ENCODE data around the gene SATB2.

SATB2 gene

DNA sequence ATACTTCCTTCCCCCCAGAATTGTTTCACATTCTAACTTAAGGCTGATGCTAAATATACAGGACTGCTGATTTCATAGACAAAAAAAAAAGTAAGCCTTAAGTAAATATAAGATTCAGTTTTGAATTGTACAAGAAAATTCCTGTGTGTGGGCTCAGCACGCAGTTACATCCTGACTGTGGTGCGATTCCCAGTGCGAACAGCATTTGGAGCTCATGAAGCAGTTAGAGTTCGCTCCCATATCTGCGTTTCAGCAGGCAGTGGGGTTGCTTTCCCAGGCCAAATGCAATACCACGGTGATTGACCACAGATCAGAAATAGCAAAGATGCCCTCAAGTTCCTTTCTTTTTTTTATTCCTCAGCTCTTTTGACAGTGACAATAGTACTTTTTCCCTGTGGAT, 75.6 kb downstream of the SATB2 start:
- peaks cover 20% of the 10 kb centered on the region for H3K27me3 Mint-ChIP-seq (ENCODE audit: low read depth)
- H3K9me3 Mint-ChIP-seq: no peaks in the 10 kb centered on the region
- H3K36me3 Mint-ChIP-seq (ENCODE audit: low read depth): no peaks in the 10 kb centered on the region
- no peak overlapping the region for H3K27ac Mint-ChIP-seq
- no peak for DNase-seq (ENCODE audit: low spot score)
- no peak overlapping the region for H3K4me3 Mint-ChIP-seq
- H3K4me1 Mint-ChIP-seq (ENCODE audit: low read depth): no peaks in the 10 kb centered on the region

DNA sequence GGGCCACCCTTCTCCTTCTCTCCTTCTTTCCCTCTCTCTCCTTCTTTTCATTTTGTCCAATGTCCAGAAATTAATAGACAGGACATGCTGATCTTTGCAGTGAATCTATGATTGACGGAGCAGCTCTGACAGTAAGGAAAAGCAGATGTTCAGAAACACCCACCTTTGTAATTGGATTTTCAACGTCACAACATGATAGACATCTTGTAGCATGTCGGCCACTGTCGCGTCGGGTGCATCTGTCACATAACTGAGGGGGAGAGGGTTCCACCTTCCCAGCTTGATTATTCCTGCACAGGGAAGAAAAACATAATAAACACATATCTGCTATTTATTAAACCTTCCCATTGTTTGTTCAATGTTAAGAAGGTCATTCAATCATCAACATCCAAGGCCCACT, 76.2 kb downstream of the SATB2 start:
- no peak overlapping the region for H3K27ac Mint-ChIP-seq
- H3K4me1 Mint-ChIP-seq (ENCODE audit: low read depth): no peaks in the 10 kb centered on the region
- H3K27me3 Mint-ChIP-seq (ENCODE audit: low read depth): peaks cover 20% of the 10 kb centered on the region
- H3K4me3 Mint-ChIP-seq: no peak overlapping the region
- no peak for DNase-seq (ENCODE audit: low spot score)
- H3K36me3 Mint-ChIP-seq (ENCODE audit: low read depth): no peaks in the 10 kb centered on the region
- H3K9me3 Mint-ChIP-seq: no peaks in the 10 kb centered on the region

DNA sequence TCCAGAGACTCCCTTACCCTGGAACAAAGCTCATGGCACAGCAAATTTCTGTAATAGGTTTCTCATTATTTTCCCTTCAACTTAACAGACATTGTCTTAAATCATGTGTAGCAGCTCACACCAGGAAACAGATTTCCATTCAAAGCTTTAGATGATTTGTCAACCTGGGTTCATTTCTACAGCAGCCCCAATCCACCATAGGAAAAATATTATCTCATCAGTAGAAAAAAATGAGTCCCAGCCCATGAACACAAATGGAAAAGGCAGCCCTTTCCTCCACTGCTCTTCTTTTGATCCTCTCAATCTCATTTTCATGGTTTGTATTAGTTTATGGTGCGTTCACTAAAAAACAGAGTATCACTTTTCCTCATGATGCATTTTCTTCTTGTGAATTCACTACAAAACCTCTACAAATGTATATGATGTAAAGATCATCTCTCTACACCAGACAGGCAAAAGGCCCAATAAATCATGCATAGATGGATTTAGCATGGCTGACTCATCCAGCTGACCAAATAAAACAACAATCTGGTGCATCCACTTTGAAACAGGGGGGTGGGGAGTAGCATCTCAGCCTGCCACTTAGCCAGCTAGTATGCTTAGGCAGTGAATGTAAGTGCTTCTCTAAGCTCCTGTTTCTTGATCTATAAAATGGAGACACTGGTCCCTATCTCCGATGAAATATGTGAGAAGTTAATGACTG, 78.6 kb downstream of the SATB2 start:
- H3K9me3 Mint-ChIP-seq: no peaks in the 10 kb centered on the region
- H3K36me3 Mint-ChIP-seq (ENCODE audit: low read depth): no peaks in the 10 kb centered on the region
- H3K4me1 Mint-ChIP-seq (ENCODE audit: low read depth): no peaks in the 10 kb centered on the region
- H3K27ac Mint-ChIP-seq: no peak overlapping the region
- no peak overlapping the region for H3K4me3 Mint-ChIP-seq
- peaks cover 20% of the 10 kb centered on the region for H3K27me3 Mint-ChIP-seq (ENCODE audit: low read depth)
- no peak for DNase-seq (ENCODE audit: low spot score)

DNA sequence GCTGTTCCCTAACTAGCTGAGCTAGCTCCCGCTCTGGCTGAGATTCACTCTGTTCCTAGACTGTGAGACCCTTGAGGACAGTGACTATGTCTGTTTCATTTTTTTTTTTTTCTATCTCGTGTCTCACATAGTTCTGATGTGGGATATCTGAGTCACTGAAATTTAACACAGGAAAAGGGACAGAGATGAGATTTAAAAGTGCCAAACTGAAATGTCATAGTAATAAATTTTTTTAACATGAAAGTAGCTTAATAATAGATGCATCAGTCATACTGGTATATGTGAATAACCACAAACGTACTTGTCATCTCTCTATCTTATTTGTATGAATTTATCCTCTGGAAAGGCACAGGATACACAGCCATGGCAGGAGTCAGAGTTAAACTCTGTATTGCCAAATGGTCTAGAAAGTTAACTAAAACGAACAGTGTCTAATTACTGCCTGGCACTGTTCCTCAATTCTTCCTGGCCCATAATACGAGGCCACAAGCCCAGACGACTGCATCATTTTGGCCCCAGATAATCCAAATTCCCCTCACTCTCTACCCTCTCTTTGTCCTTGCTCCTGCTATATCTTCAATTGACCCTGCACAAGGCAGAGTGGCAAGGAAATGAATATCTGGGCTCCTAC, 87.5 kb downstream of the SATB2 start:
- no peaks in the 10 kb centered on the region for H3K36me3 Mint-ChIP-seq (ENCODE audit: low read depth)

DNA sequence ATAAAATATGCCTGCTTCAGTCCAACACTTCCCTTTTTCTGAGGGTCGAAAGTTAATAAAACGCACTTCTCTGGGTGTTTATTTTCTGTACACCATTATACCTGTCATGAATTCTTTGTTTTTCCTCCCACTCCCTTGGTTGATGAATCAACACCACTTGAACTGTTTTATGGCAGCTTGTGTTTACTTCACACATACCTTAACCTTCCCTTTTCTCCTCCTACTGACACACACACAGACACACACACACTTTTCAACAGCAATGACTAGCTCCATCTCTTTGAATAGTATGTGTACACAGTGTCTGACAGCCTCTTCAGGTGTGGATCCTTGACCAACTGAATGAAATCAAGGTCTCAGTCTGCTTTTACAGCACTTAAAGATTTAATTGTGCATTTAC, 91.3 kb downstream of the SATB2 start:
- DNase-seq (ENCODE audit: low spot score): no peak
- peaks cover 9% of the 10 kb centered on the region for H3K27me3 Mint-ChIP-seq (ENCODE audit: low read depth)
- no peaks in the 10 kb centered on the region for H3K36me3 Mint-ChIP-seq (ENCODE audit: low read depth)
- no peak overlapping the region for H3K4me3 Mint-ChIP-seq
- H3K9me3 Mint-ChIP-seq: no peaks in the 10 kb centered on the region
- no peaks in the 10 kb centered on the region for H3K4me1 Mint-ChIP-seq (ENCODE audit: low read depth)
- H3K27ac Mint-ChIP-seq: no peak overlapping the region

More for the DNA sequence above, 87.5 kb downstream of the SATB2 start:
- Mint-ChIP-seq H3K4me1 (ENCODE audit: low read depth) (no peaks in the 10 kb centered on the region), H3K27ac (no peak overlapping the region), H3K9me3 (no peaks in the 10 kb centered on the region), H3K27me3 (ENCODE audit: low read depth) (peaks cover 9% of the 10 kb centered on the region), H3K4me3 (no peak overlapping the region)
- DNase-seq (ENCODE audit: low spot score): no peak

DNA sequence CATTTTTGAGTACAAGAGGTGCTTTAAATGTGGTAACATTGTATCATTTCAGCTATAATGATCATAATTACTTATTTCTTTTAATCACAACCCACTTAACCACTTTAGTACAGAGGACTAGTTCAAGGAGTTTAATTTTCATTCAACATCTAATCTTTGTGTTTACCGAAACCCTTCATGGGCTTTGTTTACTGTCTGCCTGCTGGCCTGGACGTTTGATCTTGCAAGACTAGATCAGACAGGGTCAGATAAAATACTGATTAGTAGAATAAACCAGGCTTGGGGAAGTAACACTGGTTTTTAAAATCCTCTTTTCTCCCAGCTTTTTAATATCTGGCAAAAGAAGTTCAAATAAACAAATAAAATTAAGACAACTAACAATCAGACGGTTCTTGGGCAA, 93.6 kb downstream of the SATB2 start:
- no peak overlapping the region for H3K27ac Mint-ChIP-seq
- no peak for DNase-seq (ENCODE audit: low spot score)
- no peak overlapping the region for H3K4me3 Mint-ChIP-seq
- no peaks in the 10 kb centered on the region for H3K9me3 Mint-ChIP-seq
- H3K4me1 Mint-ChIP-seq (ENCODE audit: low read depth): no peaks in the 10 kb centered on the region
- H3K27me3 Mint-ChIP-seq (ENCODE audit: low read depth): peaks cover 9% of the 10 kb centered on the region
- no peaks in the 10 kb centered on the region for H3K36me3 Mint-ChIP-seq (ENCODE audit: low read depth)

DNA sequence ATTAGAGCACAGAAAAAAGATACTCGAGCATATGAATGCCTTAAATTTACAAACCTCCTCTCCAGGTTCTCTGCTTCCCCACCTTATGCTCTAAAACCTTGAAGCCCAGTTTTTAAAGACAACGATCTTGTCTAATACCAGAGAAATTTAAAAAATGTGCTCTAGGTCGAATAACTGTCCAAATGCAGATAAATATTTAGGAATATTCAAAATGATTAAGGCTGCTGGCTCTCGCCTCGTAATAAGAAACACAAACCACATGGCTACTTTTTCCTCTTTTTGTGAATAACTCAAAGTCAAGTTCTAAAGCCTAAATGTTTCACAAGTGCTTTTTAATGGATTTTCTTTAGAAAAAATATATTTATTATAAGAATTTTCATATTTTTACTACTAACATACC, 101.3 kb downstream of the SATB2 start:
- no peak overlapping the region for H3K4me3 Mint-ChIP-seq
- DNase-seq (ENCODE audit: low spot score): no peak

DNA sequence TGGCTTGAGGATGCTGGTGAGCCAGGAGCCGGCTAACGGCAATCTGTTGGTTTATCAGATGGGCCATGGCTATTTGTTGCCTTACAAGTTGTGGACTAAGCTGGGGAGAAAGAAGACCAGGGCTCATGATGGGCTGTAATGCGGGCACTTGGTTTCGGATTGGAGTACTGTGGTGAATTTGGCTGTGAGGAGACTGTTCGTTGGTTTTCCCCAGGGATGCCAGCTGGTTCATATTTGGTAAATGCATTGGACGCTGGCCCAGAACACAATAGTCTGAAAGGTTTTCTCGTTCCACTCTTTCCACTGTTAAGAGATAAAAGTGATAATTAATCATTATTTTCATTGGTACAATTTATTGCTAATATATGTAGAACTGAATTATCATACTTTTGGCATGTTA, 108.9 kb downstream of the SATB2 start:
- Mint-ChIP-seq H3K36me3 (ENCODE audit: low read depth) (no peaks in the 10 kb centered on the region), H3K27ac (no peak overlapping the region), H3K4me1 (ENCODE audit: low read depth) (no peaks in the 10 kb centered on the region), H3K4me3 (no peak overlapping the region), H3K9me3 (no peaks in the 10 kb centered on the region), H3K27me3 (ENCODE audit: low read depth) (no peaks in the 10 kb centered on the region)
- DNase-seq (ENCODE audit: low spot score): no peak

More for the DNA sequence above, 101.3 kb downstream of the SATB2 start:
- no peaks in the 10 kb centered on the region for H3K4me1 Mint-ChIP-seq (ENCODE audit: low read depth)
- H3K27ac Mint-ChIP-seq: no peak overlapping the region
- no peaks in the 10 kb centered on the region for H3K36me3 Mint-ChIP-seq (ENCODE audit: low read depth)
- H3K27me3 Mint-ChIP-seq (ENCODE audit: low read depth): no peaks in the 10 kb centered on the region
- no peaks in the 10 kb centered on the region for H3K9me3 Mint-ChIP-seq

DNA sequence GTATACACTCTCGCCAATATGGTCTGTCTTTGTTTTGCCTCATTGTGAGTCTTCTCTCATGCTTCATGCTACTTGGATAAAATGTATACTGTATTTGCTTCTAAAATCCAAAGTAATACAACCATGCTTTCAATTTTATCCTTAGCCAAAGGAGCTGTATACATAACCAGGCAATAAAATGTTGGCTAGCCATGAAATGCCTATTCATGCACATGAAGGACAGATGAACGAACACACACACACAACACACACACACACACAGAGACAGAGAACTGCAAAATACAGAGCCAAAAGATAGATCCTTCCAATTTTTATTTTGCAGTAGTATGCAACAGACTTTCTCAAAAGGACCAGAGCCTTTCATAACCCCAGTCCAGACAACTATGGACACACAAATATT, 113.7 kb downstream of the SATB2 start:
- H3K36me3 Mint-ChIP-seq (ENCODE audit: low read depth): no peaks in the 10 kb centered on the region
- no peak overlapping the region for H3K4me3 Mint-ChIP-seq
- no peak for DNase-seq (ENCODE audit: low spot score)
- H3K27ac Mint-ChIP-seq: no peak overlapping the region
- H3K27me3 Mint-ChIP-seq (ENCODE audit: low read depth): no peaks in the 10 kb centered on the region
- H3K9me3 Mint-ChIP-seq: no peaks in the 10 kb centered on the region
- H3K4me1 Mint-ChIP-seq (ENCODE audit: low read depth): no peaks in the 10 kb centered on the region

DNA sequence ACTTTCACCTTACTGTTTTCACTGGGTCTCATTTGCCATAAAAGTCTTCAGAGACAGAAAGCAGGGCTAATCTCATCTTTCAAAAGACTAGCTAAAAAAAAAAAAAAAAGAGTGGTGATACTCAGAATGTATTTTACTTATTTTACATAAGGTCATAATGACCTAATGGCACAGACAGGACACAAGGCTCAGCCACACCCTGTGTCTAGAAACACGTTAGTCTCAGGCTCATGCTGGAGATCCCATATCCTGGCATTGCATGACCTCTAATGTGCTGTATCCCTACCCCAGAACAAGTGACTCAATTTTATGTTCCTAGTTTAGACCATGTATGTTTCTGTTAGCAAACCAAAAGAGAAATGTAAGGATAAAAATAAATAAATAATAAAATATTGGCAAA, 115.4 kb downstream of the SATB2 start:
- Mint-ChIP-seq H3K4me3 (no peak overlapping the region), H3K36me3 (ENCODE audit: low read depth) (no peaks in the 10 kb centered on the region), H3K27me3 (ENCODE audit: low read depth) (no peaks in the 10 kb centered on the region), H3K27ac (no peak overlapping the region), H3K9me3 (no peaks in the 10 kb centered on the region), H3K4me1 (ENCODE audit: low read depth) (no peaks in the 10 kb centered on the region)
- no peak for DNase-seq (ENCODE audit: low spot score)

DNA sequence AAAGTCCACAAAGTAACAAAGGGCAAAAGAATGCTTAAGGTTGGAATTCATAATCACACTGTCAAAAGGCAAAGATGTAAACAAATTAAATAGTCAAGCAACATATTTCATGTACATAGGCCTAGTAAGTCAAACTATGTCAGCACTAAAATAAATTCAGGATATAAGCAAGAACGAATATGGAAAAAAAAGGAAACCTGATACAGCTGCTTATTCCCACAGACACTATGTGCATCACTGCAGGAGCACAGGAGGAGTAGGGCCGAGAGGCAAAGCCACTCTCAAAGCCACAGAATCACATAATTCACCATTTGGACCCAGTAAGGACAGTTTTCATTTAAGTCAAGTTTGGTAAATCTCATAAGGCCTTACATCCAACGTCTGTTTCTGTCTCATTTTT, 116.6 kb downstream of the SATB2 start:
- H3K9me3 Mint-ChIP-seq: no peaks in the 10 kb centered on the region
- no peaks in the 10 kb centered on the region for H3K4me1 Mint-ChIP-seq (ENCODE audit: low read depth)
- H3K36me3 Mint-ChIP-seq (ENCODE audit: low read depth): no peaks in the 10 kb centered on the region
- DNase-seq (ENCODE audit: low spot score): no peak
- H3K4me3 Mint-ChIP-seq: no peak overlapping the region
- H3K27ac Mint-ChIP-seq: no peak overlapping the region
- no peaks in the 10 kb centered on the region for H3K27me3 Mint-ChIP-seq (ENCODE audit: low read depth)

DNA sequence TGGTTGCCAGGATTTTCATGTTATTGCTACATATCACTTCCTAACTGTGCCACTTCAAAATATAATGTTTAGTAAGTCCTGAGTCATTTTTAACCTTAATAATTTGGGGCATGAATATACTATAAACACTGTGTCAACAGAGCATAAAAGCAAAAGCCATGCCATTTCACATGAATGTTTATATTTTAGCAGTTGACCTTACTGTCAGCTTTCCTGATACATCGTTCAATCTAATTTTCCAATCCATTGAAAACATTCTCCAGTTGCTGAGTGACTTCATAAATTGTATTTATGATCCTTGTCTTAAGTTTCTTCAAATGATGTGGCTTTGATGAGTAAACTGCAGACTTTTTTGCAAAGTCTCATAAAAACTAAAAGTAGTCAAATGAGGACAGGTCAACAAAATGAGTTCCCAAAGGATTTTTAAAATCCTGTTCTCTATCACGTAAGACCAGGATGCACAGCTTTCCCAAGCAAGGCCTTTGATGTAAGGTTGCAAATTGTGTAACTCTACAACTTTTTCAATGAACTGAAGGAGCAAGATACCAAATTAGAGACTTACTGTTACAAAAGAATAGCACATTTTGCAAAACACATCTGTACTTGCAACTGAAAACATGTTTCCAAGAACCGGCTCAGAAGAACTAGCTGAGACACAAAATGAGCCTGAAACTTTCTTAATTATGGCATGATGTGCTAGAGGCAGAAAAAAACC, 117.7 kb downstream of the SATB2 start:
- no peak for DNase-seq (ENCODE audit: low spot score)
- Mint-ChIP-seq H3K9me3 (no peaks in the 10 kb centered on the region), H3K27ac (no peak overlapping the region), H3K4me3 (no peak overlapping the region), H3K36me3 (ENCODE audit: low read depth) (no peaks in the 10 kb centered on the region), H3K4me1 (ENCODE audit: low read depth) (no peaks in the 10 kb centered on the region), H3K27me3 (ENCODE audit: low read depth) (no peaks in the 10 kb centered on the region)

DNA sequence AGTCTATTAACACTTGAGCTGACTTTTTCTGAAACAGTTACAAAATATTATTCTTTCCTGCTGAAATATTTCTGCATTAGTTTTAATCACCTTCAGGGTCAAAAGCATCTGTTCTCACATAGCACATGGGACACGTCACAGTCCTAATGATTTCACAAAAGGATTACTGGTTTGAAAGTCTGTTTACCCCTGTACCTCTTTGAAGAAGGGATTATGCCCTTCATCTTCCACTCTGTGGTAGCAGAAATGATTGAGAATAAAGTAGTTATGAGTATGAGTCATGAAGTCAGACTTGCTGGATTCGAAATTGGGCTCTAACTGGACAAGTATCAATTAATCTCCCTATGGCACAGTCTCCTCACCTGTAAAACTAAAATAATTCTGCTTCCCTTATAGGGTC, 121.2 kb downstream of the SATB2 start:
- Mint-ChIP-seq H3K9me3 (no peaks in the 10 kb centered on the region), H3K27ac (no peak overlapping the region), H3K27me3 (ENCODE audit: low read depth) (no peaks in the 10 kb centered on the region), H3K36me3 (ENCODE audit: low read depth) (no peaks in the 10 kb centered on the region), H3K4me3 (no peak overlapping the region), H3K4me1 (ENCODE audit: low read depth) (no peaks in the 10 kb centered on the region)
- no peak for DNase-seq (ENCODE audit: low spot score)

DNA sequence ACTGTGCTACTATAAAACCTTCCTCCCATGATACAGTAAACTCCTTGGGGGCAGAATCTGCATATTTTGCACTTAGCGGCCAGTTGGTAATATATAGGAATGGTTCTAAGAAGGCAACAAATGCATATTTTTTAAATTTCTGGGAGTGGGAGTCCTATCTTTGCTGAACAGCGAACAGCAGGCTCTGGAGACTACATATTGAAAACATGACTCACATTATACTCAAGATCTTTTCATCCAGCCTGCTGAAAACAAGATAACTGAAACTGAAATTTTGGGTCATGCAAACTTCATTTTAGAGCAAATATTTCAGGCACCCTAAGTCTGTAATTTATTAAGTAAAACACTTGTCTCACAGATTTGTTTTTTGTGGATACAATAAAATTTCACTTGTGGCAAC, 122.2 kb downstream of the SATB2 start:
- DNase-seq (ENCODE audit: low spot score): no peak
- Mint-ChIP-seq H3K4me1 (ENCODE audit: low read depth) (no peaks in the 10 kb centered on the region), H3K27me3 (ENCODE audit: low read depth) (no peaks in the 10 kb centered on the region), H3K36me3 (ENCODE audit: low read depth) (no peaks in the 10 kb centered on the region), H3K27ac (no peak overlapping the region), H3K4me3 (no peak overlapping the region), H3K9me3 (no peaks in the 10 kb centered on the region)
